Putamen (tissue), 1 donor: ENCODE measurements around the gene CYP2W1.
"Not testable (repeated sequence)": the region's sequence is repeated elsewhere in the genome, so short reads cannot be mapped to it uniquely, and the experiment has no call there.

ENCODE experiments used
- DNase-seq: peaks from one replicate; pipeline ENCODE4 v3.0.0-alpha.2; 2016; ENCODE audit warnings: low spot score

CYP2W1 gene

DNA sequence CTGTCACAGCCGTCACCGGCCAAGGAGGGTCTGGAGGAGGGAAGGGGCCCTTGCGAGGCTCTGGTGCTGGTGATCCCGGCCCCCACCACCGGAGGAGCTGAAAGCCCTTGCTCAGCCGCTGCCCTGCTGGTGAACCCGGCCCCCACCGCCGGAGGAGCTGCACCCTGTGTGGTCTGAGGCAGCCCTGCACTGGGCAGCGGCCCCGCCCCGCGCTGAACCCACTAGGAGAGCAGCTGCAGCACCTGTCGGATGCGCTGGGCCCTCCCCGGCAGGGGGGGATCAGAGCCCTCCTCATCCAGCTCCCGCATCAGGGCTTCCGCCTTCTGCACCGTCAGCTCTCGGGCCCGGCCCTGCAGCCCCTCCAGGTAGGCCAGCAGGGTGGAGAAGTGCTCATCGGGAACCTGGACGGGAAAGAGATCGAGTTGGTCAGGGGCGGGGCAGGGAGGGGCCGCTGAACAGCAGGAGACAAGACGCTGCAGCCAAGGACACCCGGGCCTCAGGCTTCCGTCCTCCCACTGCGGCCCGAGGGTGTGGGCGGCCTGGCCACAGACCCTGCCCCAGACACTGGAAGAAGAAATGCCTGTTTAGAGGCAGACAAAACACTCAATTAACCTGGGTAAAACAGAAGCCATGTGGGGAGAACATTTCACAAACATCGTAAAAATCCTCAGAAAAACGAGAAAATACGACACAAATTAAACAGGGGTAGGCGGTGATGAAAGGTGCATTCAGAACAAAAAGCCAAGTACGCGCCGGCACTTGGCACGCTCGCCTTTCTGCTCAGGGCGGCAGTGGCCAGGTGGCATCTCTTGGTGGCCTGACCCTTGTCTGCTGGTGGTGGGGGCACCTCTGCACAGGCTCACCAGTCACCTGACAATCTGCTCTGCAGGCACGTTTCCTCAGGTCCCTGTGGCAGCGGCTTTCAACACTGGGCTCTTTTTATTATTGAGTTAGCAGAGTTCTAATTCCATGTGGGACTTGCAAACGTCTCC is 14.7 kb downstream of the CYP2W1 start:
- no peak for DNase-seq

DNA sequence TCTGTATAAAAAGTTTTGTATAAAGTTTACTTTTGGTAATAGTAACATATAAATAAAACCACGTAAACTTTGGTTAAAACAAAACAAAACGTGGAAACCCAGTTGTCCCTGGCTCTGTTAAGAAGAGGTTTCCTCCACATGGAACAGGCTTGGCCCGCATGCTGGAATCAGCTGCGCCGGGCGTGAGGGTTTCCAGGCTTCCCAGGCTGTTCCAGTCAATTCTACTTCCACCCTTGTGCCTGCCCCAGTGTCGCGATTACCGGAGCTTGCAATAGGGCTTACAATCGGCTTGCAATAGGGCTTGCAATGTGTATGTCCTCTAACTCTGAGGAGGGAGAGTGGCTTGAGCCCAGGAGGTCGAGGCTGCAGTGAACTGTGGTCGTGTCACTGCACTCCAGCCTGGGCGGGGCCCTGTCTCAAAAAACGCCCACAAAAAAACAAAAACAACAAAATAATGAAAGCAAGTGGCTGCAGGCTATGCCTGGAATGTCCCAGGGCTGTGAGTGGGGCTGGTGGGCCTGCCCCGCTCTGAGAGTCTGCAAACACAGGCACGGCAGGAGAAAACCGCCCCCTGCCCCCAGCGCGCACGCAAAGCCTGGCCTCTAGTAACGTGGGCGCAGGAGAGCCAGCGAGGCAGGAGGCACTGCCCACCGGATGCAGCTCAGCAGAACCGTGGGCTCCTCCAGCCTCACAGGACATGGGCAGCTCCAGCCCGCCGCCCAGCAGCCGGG is 16.3 kb downstream of the CYP2W1 start:
- no peak for DNase-seq

DNA sequence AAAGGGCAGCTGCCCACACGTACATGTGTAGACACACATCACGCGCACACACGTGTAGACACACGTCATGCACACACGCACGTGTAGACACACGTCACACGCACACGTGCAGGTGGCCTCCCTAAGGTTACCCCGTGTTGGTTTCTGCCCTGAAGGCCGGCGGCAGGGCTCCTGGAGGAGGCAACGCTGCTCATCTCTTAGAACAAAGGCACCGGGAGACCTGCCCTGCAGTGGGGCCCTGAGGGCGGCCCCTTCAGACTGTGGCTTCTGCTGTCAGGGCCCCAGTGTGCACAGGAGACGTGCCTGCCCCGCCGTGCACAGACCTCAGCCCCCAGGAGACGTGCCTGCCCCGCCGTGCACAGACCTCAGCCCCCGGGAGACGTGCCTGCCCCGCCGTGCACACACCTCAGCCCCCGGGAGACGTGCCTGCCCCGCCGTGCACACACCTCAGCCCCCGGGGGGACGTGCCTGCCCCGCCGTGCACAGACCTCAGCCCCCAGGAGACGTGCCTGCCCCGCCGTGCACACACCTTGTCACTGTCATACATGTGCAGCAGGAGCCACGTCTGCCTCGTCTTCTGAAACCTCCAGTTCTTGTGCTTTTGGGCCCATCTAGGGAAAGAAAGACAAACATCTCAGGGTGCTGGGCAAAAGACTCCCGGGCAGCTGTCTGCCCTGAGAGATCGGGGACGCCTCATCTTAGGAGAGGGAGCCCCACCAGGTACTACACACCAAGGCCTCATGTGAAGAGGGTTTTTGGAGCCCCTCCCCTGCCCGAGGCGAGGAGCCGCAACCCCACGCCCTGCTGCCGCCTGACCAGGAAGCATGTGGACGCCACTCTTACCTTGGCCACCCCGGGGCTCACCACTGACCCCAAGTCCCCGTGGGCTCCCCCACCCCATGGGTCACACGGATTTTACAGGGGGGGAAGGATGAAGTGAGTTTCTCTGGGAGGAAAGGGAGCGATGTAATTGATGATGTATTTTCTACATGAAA is 17.3 kb downstream of the CYP2W1 start:
- DNase-seq, result no peak

DNA sequence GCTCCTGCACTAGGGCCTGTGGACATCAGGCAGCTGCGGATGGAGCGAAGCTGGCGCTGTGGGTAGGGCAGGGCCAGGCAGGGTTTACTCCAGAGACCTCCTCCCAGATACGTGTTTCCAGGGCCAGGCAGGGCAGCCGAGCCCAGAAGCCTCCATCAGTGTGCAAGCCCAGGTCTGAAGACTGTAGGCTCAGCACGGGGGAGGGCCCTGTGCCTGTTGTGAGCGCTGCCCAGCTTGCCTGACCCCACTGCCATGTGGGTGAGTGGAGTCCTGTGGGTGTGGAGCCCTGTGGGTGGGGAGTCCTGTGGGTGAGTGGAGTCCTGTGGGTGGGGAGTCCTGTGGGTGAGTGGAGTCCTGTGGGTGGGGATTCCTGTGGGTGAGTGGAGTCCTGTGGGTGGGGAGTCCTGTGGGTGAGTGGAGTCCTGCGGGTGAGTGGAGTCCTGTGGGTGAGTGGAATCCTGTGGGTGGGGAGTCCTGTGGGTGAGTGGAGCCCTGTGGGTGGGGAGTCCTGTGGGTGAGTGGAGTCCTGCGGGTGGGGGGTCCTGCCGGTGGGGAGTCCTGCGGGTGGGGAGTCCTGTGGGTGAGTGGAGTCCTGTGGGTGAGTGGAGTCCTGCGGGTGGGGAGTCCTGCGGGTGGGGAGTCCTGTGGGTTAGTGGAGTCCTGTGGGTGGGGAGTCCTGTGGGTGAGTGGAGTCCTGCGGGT is 18.2 kb downstream of the CYP2W1 start:
- DNase-seq, result not testable (repeated sequence)

DNA sequence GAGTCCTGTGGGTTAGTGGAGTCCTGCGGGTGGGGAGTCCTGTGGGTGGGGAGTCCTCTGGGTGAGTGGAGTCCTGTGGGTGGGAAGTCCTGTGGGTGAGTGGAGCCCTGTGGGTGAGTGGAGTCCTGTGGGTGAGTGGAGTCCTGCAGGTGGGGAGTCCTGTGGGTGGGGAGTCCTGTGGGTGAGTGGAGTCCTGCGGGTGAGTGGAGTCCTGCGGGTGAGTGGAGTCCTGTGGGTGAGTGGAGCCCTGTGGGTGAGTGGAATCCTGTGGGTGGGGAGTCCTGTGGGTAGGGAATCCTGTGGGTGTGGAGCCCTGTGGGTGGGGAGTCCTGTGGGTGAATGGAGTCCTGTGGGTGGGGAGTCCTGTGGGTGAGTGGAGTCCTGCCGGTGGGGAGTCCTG is 19.0 kb downstream of the CYP2W1 start:
- DNase-seq, result not testable (repeated sequence)

DNA sequence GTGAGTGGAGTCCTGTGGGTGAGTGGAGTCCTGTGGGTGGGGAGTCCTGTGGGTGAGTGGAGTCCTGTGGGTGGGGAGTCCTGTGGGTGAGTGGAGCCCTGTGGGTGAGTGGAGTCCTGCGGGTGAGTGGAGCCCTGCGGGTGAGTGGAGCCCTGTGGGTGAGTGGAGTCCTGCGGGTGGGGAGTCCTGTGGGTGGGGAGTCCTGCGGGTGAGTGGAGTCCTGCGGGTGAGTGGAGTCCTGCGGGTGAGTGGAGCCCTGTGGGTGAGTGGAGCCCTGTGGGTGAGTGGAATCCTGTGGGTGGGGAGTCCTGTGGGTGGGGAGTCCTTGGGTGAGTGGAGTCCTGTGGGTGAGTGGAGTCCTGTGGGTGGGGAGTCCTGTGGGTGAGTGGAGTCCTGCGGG is 19.5 kb downstream of the CYP2W1 start:
- not testable (repeated sequence) for DNase-seq

DNA sequence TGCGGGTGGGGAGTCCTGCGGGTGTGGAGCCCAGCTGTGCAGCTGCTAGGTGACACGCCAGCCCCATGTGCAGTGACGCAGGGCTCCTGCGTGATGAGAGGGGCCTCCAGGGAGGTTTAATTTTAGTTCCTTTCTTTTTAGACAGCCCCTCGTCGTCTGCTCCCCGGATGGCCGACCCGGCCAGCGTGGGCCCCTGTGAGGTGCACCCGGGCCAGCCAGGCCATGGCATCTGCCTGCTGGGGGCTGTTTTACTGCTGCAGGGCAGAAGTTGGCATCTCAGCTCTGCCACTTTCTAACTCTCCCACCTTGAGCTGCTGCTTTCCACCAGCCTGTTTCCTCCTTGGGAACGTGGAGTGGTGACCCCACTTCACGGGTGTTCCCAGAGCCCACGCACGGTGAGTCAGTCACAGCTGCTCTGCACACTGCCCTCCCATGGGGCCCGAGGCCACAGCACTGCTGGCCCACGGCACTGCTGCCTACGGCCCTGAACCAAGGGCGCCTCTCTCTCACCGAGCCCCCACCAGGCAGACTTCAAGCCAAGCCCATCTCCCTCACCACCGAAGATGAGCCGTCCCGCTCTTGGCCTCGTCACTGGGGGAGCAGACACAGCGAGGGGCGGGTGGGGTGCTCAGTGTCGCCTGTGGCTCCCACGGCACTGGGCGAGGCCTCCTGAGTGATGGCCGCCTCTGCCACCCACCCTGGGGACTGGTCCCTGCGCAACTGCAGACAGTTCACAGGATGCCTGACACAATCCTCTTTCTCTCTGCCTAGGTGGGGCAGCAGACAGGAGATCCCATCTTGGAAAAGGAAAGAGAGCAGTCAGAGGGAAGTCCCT is 21.3 kb downstream of the CYP2W1 start:
- no peak for DNase-seq

DNA sequence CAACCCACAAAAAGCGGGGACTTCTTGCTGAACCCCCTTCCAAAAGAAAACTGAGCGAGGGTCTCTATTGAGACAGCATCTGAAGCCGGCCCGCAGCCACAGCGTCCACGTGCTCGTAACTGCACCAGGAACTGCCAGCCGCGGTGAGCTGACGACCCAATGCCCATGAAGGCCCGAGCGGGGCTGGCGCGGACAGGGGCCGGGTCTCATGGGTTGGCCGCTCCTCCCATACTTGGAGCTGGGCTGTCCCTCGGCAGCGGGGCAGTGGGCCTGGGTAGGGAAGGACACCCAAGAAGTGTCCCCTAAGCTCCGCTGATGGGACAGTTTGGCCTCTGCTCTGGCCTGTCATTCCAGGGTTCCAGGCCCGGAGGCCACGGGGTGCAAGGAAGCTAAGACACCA is 22.3 kb downstream of the CYP2W1 start:
- no peak for DNase-seq

DNA sequence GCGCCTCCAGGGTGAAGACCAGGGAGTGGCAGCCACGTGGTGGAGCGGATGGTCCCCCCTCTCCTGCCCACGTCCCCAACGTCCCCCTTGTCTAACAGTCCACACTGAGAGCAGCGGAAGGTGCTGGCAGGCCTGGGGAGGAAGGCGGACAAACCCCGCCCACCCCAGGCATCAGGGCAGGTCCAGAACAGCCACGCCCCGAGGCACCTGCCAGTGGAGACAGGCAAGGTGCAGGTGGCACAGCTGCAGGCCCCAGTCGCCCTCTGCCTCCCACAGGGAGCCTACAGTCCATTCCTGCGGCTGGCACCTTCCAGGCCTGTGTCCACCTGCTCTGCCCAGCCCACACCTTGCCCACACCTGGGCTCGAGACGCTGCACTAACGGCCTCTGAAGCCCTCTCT is 24.9 kb downstream of the CYP2W1 start:
- DNase-seq, result no peak

DNA sequence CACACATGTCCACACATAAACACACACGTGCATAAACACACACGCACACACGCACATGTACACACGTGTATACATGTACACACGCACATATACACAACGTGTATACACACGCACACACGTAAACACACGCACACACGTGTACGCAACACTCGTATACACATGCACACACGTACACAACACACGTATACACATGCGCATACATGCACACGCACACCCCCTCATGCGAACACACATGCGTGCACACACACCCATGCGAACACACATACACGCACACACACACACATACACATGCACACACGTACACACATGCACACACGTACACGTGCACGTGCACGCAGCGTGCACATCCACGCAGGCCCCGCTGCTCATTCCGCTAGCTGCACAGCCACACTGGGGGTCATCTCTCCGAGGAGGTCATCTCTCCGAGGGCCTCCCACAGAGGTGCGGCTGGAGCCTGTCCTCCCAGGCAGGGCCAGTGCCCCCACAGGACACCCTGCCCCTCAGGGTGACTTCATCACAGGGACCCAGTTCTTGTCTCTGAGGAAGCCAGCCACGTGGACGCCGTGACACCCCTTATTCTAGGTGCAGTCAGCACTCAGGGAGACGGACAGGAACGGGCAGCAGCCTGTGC is 25.9 kb downstream of the CYP2W1 start:
- DNase-seq, result no peak

DNA sequence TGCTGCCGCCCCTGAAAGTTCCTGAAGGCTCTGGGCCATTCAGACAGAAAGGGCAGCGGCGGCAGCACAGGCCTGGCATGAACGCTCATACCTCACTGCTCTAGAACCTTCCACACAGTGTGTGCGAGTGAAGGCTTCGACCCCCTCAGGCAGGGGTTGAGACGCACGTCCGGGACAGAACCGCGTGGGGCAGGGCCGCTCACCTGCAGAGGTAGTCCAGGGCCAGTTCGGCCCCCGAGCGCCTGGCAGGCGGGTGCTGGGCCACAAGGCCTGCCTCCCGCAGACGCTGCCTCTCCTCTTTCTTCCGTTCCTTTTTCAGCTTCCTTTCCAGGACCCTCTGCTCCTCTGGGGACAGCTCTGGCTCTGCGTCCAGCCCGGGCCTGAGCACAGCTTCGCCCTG is 26.8 kb downstream of the CYP2W1 start:
- DNase-seq, result no peak

DNA sequence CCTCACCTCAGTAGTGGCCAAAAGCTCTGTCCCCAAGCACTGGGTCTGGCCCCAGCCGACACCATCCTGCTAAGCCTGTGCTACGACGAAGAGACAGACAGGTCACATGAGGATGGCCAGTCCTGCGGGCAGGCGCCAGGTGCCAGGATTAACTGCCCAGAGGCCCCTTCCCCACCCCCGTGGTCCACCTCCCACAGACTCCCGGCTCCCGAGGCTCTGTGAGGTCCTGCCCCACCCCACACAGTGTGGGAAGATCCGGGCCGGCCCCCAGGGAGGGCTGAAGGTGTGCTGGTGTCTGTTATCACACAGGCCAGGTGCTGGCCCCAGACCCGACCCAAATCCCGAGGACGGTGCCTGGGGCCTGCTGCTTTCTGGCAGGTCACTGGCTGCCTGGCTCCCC is 27.2 kb downstream of the CYP2W1 start:
- DNase-seq, result no peak

DNA sequence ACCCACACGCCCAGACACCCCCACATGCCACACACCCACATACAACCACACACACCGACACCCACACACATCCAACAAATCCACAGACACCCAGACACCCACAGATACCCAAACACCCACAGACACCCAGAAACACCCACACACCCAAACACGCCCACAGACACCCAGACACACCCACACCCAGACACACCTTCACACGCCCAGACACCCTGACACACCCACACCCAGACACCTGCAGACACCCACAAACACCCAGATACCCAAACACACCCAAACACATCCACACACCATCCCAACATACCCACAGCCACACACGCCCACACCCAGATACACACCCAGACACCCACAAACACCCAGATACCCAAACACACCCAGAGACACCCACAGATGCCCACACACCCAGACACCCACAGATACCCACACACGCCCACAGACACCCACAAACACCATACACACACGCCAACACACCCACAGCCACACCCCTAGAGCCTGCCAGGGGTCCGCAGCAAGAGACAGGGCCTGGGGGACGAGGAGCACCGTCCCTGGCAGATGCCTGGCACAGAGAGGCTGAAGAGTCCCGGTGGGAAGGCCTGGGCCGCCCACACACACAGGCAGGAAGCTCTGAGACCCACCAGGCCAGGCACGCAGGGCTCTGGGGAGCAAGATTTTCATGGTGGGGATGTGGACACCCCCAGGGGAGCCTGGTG is 28.5 kb downstream of the CYP2W1 start:
- DNase-seq, result no peak

DNA sequence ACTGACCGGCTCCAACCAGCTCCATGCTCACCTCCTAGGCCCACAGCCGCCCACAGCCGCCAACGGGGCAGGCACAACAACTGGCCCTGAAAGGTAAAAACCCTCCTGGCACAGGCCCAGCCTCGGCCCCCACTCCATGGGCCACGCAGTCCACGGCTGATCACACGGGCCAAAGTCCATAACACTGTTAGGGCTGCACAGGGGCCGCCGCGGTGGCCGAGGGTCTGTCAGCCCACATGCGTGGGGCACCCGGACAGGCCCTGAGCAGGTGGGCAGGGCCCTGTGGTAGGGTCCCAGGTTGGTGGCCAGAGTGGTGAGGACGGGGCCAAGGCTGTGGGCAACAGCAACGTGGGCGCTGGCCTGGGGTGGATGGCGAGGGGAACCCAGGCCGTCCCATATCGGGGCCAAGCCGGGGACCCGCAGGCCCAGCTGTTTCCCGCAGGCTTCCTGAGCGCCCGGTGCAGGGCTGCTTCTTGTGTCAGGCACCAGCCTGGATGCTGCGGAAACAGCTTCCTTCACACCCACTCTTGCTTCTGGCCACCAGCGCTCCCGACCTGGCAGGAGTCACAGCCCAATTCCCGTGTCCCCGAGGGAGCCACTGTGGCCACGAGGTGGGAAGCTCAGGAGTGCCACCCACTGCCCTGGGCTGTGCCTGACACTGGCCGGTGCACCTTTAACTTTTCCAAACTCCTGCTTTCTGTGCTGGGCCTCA is 29.2 kb downstream of the CYP2W1 start:
- DNase-seq, result no peak

DNA sequence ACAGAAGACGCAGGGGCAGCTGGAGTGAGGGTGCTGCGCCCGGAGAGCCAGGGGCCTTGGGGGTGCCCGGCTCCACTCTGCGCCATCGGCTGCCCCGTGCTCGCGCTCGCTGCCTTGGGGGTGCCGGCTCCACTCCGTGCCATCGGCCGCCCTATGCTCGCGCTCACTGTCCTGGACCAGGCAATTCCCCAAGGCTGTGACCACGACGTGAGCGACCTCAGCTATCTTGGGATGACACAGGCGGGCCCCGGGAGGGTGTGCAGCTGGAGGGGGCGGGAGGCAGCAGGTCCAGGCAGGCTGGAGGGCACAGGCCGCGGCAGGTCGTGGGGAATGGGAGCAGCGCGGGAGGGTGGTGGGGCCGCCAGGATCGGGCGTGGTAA is 29.7 kb downstream of the CYP2W1 start:
- DNase-seq, result no peak

DNA sequence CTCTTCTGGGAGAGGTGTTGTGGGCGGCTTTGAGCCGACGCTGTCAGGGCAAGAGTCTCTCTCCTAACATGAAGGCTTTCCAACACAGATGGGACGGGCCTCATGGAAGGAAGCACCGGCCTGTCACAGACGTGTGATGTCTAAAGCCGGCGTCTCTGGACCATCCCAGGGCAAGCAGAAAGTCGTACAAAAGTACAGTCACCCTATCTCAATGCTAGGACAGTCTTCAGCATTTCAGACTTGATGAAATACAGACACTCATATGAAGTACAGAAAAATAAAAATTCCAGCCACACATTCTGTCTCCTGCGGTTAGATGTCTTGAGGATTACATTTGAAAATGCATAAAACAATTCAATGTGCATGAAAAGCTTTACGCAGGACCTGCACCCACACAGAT is 30.6 kb downstream of the CYP2W1 start:
- no peak for DNase-seq

DNA sequence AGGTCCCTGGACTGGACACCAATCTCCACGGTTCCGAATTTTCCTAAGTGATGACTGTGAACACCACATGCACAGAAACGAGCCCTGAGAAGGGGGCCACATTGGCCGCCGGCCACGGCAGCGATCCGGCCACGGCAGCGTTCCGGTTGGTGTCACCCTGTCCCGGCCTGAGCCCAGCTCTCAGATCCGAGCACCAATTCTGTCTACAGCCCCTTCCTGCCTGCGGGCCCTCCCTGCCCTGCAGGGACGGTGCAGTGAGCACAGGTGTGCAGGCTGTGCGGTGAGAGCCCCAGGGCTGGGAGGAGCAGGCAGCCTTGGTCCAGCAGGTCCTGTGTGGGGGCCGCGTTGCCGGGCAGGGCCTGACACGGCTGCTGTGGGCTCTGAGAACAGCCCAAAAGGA is 31.7 kb downstream of the CYP2W1 start:
- DNase-seq, result no peak
